HG03354 (cell line): ENCODE data around the gene TYK2.

Experiments used
- ATAC-seq: cut with Tn5 transposase; IDR thresholded peaks from one replicate; pipeline ENCODE4 v1.9.1; 2021; ENCODE audit warnings: mild to moderate bottlenecking; ENCODE audit not compliant: unreplicated experiment, poor library complexity, severe bottlenecking

TYK2 gene

DNA sequence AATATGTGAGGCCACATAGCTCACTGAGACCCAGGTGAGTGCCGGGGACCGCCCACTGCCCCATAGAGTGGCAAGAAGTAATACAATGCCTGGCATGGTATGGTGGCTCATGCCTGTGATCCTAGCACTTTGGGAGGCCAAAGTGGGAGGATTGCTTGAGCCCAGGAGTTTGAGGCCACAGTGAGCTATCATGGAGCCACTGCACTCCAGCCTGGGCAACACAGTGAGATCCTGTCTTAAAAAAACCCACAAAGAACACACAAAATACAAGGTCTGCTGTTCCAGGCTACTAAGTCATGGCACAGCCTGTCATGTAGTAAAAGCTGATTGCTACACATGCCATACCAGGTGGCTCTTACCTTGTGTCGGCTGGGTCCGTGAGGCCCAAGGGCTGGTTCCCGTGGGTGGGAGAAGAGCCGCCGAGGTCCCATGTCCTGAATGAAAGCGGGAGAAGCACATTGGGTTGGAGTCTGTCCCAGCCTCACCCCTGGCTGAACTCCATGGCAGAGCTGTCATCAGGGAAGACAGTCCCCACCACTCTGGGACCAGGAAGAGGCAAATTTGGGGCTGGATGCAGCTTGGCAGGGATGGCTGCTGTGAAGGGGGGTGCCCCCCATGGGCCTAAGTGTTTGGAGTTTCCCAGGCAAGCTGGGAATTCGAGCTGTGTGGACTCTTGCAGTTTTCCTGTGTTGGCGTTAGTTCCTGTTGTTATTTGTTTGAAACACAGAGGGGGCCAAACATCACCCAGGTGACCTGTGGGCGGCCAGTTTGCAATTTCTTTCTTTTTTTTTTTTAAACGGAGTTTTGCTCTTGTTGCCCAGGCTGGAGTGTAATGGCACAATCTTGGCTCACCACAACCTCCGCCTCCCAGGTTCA is 61.3 kb downstream of the TYK2 start:
- ATAC-seq = no peak

DNA sequence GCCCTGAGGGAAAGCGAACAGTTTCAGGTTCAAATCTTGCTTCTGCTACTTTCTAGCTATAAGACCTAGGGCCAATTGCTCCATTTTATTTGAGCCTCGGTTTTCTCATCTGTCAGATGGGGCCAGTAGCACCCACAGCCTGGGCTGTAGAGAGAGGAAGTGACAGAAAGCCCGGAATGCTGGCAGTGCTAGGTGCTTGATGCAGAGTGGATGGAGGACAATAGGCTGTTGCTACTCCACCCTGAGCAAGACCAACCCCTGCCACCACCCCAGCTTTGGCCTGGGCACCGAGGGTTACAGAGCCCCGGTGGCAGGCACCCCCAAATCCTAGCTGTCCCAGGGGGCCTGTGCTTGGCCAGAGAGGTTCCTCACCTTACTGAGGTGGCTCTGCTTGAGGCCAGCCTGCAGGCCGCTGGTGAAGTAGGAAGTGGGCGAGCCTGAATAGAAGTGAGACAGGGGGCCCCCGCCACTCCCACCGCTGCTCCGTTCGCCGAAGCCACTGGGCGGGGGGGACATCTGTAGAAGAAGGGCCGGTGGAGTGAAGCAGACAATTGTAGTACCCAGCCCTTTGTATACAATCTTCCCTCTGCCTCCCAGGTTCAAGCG is 62.4 kb downstream of the TYK2 start:
- no peak for ATAC-seq

DNA sequence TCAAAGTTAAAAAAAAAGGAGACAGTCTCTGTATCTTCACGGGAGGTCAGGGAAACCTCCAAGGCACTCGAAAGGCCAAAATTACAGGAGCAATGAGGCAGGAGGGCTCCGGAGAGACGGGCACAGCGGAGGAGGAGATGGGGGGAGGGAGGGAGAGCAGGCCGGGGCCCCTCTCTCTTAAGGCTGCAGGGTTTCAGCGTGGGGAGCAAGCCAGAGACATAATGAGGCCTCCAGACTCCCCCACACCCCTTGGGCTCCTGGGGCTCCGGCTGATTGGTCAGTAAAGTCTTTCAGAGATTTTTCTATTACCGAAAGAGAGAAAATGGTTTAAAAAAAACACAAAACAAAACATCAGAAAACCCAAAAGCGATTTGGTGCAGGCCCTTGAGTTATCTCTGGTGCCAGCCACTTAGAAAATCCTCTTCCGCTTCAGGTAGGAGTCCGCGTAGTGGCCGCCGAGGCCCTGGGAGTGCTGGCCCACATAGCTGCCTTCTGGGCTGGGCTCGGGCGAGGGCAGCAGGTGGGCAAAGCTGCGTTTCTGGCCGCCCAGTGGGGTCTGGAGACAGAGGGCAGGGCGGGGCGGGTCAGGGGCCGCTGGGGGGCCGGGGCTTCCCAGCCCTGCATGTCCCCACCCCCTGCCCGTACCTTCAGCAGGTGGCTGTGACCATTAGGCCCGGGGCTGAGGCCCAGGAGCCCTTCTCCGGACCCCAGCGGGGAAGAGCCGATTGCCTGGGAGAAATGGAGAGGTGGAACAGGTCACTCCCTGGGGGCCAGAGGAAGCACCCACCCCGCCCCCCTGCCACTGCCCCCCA is 63.1 kb downstream of the TYK2 start:
- ATAC-seq = no peak

DNA sequence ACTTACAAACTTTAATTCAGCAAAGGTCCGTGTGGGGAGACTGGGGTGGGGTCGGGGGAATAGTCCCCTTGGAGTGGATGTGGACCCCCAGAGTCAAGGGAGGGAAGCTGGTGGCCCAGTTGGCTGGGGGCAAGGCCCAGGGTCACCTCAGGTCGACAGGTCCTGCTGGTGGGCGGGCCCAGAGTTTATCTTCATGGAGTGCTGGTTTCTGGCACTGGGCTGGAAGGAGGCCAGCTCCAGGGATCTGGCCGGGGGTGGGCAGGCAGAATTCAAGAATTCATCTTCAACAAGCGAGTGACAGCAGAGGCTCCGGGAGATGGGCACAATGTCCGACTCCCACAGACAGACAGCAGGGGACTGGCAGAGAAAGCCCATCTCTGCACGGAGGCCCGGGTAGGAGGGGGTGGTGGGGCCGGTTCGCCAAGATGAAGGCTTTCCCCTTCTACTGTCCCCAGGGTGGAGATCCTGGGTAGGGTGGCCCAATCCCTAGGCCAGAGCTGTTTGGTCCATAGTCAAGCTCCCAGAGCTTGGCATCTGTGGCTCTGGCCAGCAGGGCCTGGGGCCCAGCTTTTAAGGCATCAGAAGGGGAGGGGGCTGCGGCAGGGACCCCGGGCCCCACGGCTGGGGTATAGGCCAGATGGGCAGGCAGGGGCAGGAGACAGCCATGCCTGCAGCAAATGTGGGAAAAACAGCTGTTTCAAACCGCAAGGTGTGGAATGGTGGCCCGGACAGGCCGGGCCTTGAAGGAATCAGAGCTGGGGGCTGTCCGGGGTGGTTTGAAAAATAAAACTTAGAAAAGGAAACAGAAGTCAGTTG is 63.9 kb downstream of the TYK2 start:
- ATAC-seq = no peak

DNA sequence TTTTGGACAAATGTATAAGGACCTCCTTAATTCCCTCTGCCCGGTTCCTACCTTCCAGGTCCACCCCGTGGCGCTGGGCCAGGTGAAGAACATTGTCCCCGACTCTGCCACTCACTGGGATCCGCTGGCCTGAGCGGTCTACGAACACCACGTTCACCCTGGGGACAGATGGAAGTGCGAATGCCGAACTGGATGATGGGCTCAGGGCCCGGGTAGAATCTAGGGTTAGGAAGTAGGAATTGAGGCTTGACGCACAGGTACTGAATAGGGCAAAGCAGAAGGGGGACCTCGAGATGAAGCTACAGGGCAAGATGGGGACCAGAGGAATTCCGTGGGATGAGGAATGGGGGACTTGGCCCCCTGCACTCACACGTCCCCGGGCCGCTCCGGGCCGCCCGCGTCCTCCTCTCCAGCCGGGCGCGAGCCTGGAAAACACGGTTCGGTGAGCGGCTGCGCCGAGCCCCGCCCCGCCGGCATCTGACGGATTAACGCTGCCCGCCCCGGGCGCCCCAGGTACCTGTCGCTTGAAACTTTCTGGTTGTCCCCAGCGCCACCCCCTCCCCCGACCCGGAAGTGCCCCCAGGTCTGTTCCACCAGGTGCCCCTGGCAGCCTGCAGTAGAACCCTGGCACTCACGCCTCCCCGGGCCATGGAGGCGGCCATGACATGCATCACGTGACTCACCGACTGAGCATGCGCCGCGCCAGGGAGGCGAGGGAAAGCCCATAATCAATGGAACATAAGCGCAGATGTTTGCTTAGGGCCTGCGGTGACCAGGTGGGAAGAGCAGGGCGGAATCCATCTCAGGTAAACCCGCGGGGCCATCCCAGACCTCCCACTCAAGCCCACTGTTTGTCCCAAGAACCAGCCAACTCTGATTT is 64.8 kb downstream of the TYK2 start, which contains the start of gene FDX2:
Gene FDX2, minus strand, starts transcription at position 681 of the 880 bp plus-strand sequence. Its CDS starts 19 bp downstream, at position 662.
- ATAC-seq = peak; percentile 80

DNA sequence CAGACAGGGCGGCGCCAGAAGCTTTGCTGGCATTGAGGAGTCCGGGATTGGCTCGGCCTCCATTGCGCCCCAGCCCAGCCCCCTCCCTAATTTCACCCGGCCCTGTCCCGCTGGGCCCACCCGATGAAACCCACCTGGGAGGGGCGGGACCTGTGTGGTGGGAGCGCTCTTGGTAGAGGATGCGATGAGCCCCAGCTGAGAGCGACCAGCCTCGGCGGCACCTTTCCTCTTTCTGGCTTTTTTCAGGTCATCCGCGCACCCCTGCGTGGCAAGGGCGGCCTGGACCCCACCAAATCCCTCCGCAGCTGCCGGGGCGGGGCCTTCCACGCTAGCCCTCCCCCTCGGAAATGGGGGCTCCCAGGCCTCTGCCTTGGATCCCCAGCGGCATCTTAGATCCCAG is 70.9 kb downstream of the TYK2 start, which contains the start of gene ZGLP1:
Gene ZGLP1, minus strand, starts transcription at position 393 of the 400 bp plus-strand sequence.
- ATAC-seq = no peak

DNA sequence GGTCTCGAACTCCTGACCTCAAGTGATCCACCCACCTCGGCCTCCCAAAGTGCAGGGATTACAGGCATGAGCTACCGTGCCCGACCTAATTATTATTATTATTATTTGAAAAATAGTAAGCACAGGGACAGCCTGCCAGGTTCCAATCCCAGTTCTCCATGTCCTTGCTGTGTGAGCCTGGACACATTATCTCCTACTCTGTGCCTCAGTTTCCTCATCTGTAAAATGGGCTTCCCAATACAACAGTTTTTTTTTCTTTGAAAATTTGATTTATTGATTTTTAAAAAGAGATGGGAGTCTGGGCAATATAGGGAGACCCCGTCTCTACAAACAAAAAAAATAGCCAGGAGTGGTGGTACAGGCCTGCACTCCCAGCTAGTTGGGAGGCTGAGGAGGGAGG is 74.0 kb downstream of the TYK2 start:
- ATAC-seq = no peak

DNA sequence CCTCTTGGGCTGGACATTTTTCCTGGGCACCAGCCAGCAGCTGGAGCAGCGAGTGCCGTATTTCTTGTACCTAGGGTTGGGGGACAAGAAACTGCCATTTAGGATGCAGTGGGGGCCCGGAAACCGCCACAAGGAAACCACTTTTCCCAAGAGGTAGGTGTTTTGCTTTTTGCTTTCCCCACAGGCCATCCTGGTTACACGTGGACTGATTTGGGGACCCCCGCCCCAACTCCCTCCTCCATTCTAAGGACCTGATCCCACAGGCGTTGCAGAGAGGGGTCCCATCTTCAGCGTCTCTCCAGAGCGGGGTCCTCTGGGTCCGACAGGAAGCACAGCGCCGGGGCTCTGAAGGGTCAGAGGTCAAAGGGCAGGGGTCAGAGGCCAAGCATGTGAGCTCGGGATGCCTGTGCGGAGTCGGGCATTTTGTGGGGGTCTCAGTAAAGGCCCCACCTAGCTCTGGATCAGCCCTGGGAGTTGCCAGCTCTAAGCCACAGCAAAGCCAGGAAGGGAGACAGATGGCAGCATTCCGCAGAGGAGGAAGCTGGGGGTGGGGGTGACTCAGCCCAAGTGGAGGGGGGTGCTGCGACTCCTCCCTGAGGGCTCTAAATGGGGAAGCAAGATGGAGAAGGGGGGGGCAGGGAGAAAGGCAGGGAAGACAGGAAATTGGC is 75.1 kb downstream of the TYK2 start:
- no peak for ATAC-seq
